ENCODE results near the gene MAB21L3. TPM values are rescaled to one million over a fixed set of nuclear protein-coding genes. Genes with fewer than 3 reads are reported as not detected.

MAB21L3 gene
- not detected in 2 replicates for total RNA-seq

GRCh38 chr1:116110567-116111523 is at the start of gene MAB21L3:
Gene MAB21L3 (plus strand): TSS chr1:116111399. CDS start chr1:116112616, 1,217 bp downstream.

Other genes starting within 250 kb of the MAB21L3 start
- gene SLC22A15, start 134.9 kb upstream of the MAB21L3 start, total RNA-seq: 0.09 and 0.47 TPM in 2 replicates